Gastrocnemius medialis (tissue), 4 donors: ENCODE measurements around the gene EFR3B.

Experiments used
- CTCF ChIP-seq, 5 experiments: fragments of 450-650 bp in 3 of 5; fragments of 200-600 bp in 2 of 5; sonication (generic) in 2 of 5; IDR thresholded peaks in 4 of 5; conservative IDR thresholded peaks in 1 of 5; 1 replicate in 4 of 5; 2 replicates in 1 of 5; pipeline ENCODE4 v1.5.1; 2016 to 2019; ENCODE audit warnings: antibody characterized with exemption in 5 of 5, mild to moderate bottlenecking in 3 of 5, moderate library complexity in 3 of 5
- POLR2A ChIP-seq, 2 donors: fragments of 450-650 bp; IDR thresholded peaks; one replicate each; pipeline ENCODE4 v1.6.1; 2017; ENCODE audit warnings: antibody characterized with exemption in 2 of 2, mild to moderate bottlenecking in 2 of 2, moderate library complexity in 2 of 2

GRCh38 chr2:25104736-25105135 is 62.9 kb downstream of the EFR3B start:
- TF ChIP-seq CTCF (IDR thresholded peaks at IDR 0.05 in 4 of 5, conservative IDR thresholded peaks at IDR 0.05 in 1 of 5) (no peak), POLR2A (IDR thresholded peaks at IDR 0.05) (no peak)
